ENCODE results near the gene FOXP1. TPM values are rescaled to one million over a fixed set of nuclear protein-coding genes. Genes with fewer than 3 reads are reported as not detected.

FOXP1 gene
- total RNA-seq, 2 experiments from 2014 or later, result 203 to 205 TPM

GRCh38 chr3:71101014-71101413, 482.5 kb downstream of the FOXP1 start:
- no peak for DNase-seq
- H3K9me3 Mint-ChIP-seq, result peaks cover 3% of the 10 kb centered on the region
- no peaks in the 10 kb centered on the region for H3K27me3 Mint-ChIP-seq
- peak overlapping the region; percentile 40 for H3K4me3 Mint-ChIP-seq
- peaks cover 83% of the 10 kb centered on the region for H3K36me3 Mint-ChIP-seq
- H3K4me1 Mint-ChIP-seq, result peaks cover 89% of the 10 kb centered on the region
- H3K27ac Mint-ChIP-seq, result peak overlapping the region; percentile 86

- H3K4me1 Mint-ChIP-seq, result peaks cover 90% of the 10 kb centered on the region
- no peaks in the 10 kb centered on the region for H3K27me3 Mint-ChIP-seq
- DNase-seq, result no peak
- peak overlapping the region; percentile 86 for H3K27ac Mint-ChIP-seq
- peak overlapping the region; percentile 40 for H3K4me3 Mint-ChIP-seq
- peaks cover 4% of the 10 kb centered on the region for H3K9me3 Mint-ChIP-seq
- peaks cover 84% of the 10 kb centered on the region for H3K36me3 Mint-ChIP-seq
Measured at GRCh38 chr3:71099997-71100719, 483.4 kb downstream of the FOXP1 start.

GRCh38 chr3:71097557-71097956, 486.0 kb downstream of the FOXP1 start:
- no peak for DNase-seq
- peaks cover 87% of the 10 kb centered on the region for H3K4me1 Mint-ChIP-seq
- peak overlapping the region; percentile 78 for H3K27ac Mint-ChIP-seq
- H3K27me3 Mint-ChIP-seq, result no peaks in the 10 kb centered on the region
- H3K9me3 Mint-ChIP-seq, result peaks cover 5% of the 10 kb centered on the region
- no peak overlapping the region for H3K4me3 Mint-ChIP-seq
- peaks cover 82% of the 10 kb centered on the region for H3K36me3 Mint-ChIP-seq

GRCh38 chr3:71095511-71096291, 487.8 kb downstream of the FOXP1 start:
- no peak overlapping the region for H3K4me3 Mint-ChIP-seq
- H3K4me1 Mint-ChIP-seq, result peaks cover 84% of the 10 kb centered on the region
- peaks cover 82% of the 10 kb centered on the region for H3K36me3 Mint-ChIP-seq

GRCh38 chr3:71094658-71095209, 488.8 kb downstream of the FOXP1 start:
- H3K27me3 Mint-ChIP-seq, result no peaks in the 10 kb centered on the region
- peaks cover 5% of the 10 kb centered on the region for H3K9me3 Mint-ChIP-seq
- peaks cover 80% of the 10 kb centered on the region for H3K36me3 Mint-ChIP-seq
- H3K4me3 Mint-ChIP-seq, result no peak overlapping the region
- H3K4me1 Mint-ChIP-seq, result peaks cover 83% of the 10 kb centered on the region
- H3K27ac Mint-ChIP-seq, result peak overlapping the region; percentile 78
- no peak for DNase-seq

More at GRCh38 chr3:71095511-71096291, 487.8 kb downstream of the FOXP1 start:
- Mint-ChIP-seq H3K27ac (peak overlapping the region; percentile 78), H3K9me3 (peaks cover 5% of the 10 kb centered on the region), H3K27me3 (no peaks in the 10 kb centered on the region)
- no peak for DNase-seq

GRCh38 chr3:71092665-71093064, 490.9 kb downstream of the FOXP1 start:
- Mint-ChIP-seq H3K4me1 (peaks cover 88% of the 10 kb centered on the region), H3K27ac (peak overlapping the region; percentile 93), H3K9me3 (peaks cover 6% of the 10 kb centered on the region), H3K36me3 (peaks cover 86% of the 10 kb centered on the region), H3K4me3 (peak overlapping the region; percentile 32), H3K27me3 (no peaks in the 10 kb centered on the region)
- no peak for DNase-seq

GRCh38 chr3:71090207-71090606, 493.3 kb downstream of the FOXP1 start:
- H3K27ac Mint-ChIP-seq, result peak overlapping the region; percentile 90
- peaks cover 3% of the 10 kb centered on the region for H3K9me3 Mint-ChIP-seq

GRCh38 chr3:71089271-71089847, 494.2 kb downstream of the FOXP1 start:
- Mint-ChIP-seq H3K27me3 (no peaks in the 10 kb centered on the region), H3K4me1 (peaks cover 80% of the 10 kb centered on the region), H3K4me3 (peak overlapping the region; percentile 33), H3K9me3 (peaks cover 2% of the 10 kb centered on the region), H3K36me3 (peaks cover 70% of the 10 kb centered on the region), H3K27ac (peak overlapping the region; percentile 90)
- no peak for DNase-seq

More at GRCh38 chr3:71090207-71090606, 493.3 kb downstream of the FOXP1 start:
- Mint-ChIP-seq H3K4me3 (peak overlapping the region; percentile 57), H3K4me1 (peaks cover 81% of the 10 kb centered on the region), H3K36me3 (peaks cover 78% of the 10 kb centered on the region), H3K27me3 (no peaks in the 10 kb centered on the region)
- DNase-seq, result no peak

- DNase-seq, result no peak
- no peaks in the 10 kb centered on the region for H3K27me3 Mint-ChIP-seq
- peaks cover 69% of the 10 kb centered on the region for H3K36me3 Mint-ChIP-seq
- H3K4me3 Mint-ChIP-seq, result no peak overlapping the region
- peak overlapping the region; percentile 90 for H3K27ac Mint-ChIP-seq
- peaks cover 1% of the 10 kb centered on the region for H3K9me3 Mint-ChIP-seq
- peaks cover 83% of the 10 kb centered on the region for H3K4me1 Mint-ChIP-seq
Measured at GRCh38 chr3:71088742-71089141, 494.8 kb downstream of the FOXP1 start.

- peaks cover 73% of the 10 kb centered on the region for H3K36me3 Mint-ChIP-seq
- peak overlapping the region; percentile 42 for H3K4me3 Mint-ChIP-seq
- H3K9me3 Mint-ChIP-seq, result peaks cover 3% of the 10 kb centered on the region
- peak overlapping the region; percentile 90 for H3K27ac Mint-ChIP-seq
- no peak for DNase-seq
- H3K4me1 Mint-ChIP-seq, result peaks cover 85% of the 10 kb centered on the region
- H3K27me3 Mint-ChIP-seq, result no peaks in the 10 kb centered on the region
Measured at GRCh38 chr3:71088019-71088708, 495.4 kb downstream of the FOXP1 start.

- Mint-ChIP-seq H3K27me3 (no peaks in the 10 kb centered on the region), H3K36me3 (peaks cover 74% of the 10 kb centered on the region), H3K9me3 (peaks cover 4% of the 10 kb centered on the region), H3K4me3 (peak overlapping the region; percentile 61), H3K27ac (peak overlapping the region; percentile 90), H3K4me1 (peaks cover 85% of the 10 kb centered on the region)
- DNase-seq, result no peak
Measured at GRCh38 chr3:71087143-71088018, 496.1 kb downstream of the FOXP1 start.

- peaks cover 82% of the 10 kb centered on the region for H3K4me1 Mint-ChIP-seq
- peak overlapping the region; percentile 90 for H3K27ac Mint-ChIP-seq
- peak overlapping the region; percentile 61 for H3K4me3 Mint-ChIP-seq
- no peak for DNase-seq
- H3K27me3 Mint-ChIP-seq, result no peaks in the 10 kb centered on the region
- H3K36me3 Mint-ChIP-seq, result peaks cover 72% of the 10 kb centered on the region
- H3K9me3 Mint-ChIP-seq, result peaks cover 4% of the 10 kb centered on the region
Measured at GRCh38 chr3:71086777-71087142, 496.8 kb downstream of the FOXP1 start.

GRCh38 chr3:71083726-71084131, 499.8 kb downstream of the FOXP1 start:
- H3K4me3 Mint-ChIP-seq, result peak overlapping the region; percentile 70
- peaks cover 86% of the 10 kb centered on the region for H3K4me1 Mint-ChIP-seq
- peak overlapping the region; percentile 97 for H3K27ac Mint-ChIP-seq
- H3K36me3 Mint-ChIP-seq, result peaks cover 69% of the 10 kb centered on the region
- H3K27me3 Mint-ChIP-seq, result no peaks in the 10 kb centered on the region
- DNase-seq, result peak; percentile 67
- H3K9me3 Mint-ChIP-seq, result peaks cover 2% of the 10 kb centered on the region

- Mint-ChIP-seq H3K36me3 (peaks cover 68% of the 10 kb centered on the region), H3K9me3 (peaks cover 2% of the 10 kb centered on the region), H3K27ac (peak overlapping the region; percentile 97), H3K4me3 (peak overlapping the region; percentile 70), H3K27me3 (no peaks in the 10 kb centered on the region), H3K4me1 (peaks cover 86% of the 10 kb centered on the region)
- no peak for DNase-seq
Measured at GRCh38 chr3:71082833-71083232, 500.7 kb downstream of the FOXP1 start.

Measured in activated naive CD8-positive, alpha-beta T cell treated with anti-CD3 and anti-CD28 coated beads for 36 hours (primary cell).